SK-N-MC (cell line): ENCODE results near the gene YPEL3.

Source experiments
- EZH2 ChIP-seq: fragments of 200-600 bp; sonication (generic); IDR thresholded peaks from one replicate; pipeline ENCODE4 v1.6.1; 2017; ENCODE audit warnings: antibody characterized with exemption
- FOXP2 ChIP-seq: optimal IDR thresholded peaks from 2 replicates; pipeline ENCODE3; 2011; ENCODE audit warnings: mild to moderate bottlenecking, moderate library complexity; ENCODE audit not compliant: insufficient read depth; ENCODE audit errors: extremely low read length, control extremely low read depth
- POLR2AphosphoS5 ChIP-seq: IDR thresholded peaks from 2 replicates; pipeline ENCODE4 v1.6.1; 2012; ENCODE audit warnings: mild to moderate bottlenecking, low read depth, low read length, borderline replicate concordance

DNA sequence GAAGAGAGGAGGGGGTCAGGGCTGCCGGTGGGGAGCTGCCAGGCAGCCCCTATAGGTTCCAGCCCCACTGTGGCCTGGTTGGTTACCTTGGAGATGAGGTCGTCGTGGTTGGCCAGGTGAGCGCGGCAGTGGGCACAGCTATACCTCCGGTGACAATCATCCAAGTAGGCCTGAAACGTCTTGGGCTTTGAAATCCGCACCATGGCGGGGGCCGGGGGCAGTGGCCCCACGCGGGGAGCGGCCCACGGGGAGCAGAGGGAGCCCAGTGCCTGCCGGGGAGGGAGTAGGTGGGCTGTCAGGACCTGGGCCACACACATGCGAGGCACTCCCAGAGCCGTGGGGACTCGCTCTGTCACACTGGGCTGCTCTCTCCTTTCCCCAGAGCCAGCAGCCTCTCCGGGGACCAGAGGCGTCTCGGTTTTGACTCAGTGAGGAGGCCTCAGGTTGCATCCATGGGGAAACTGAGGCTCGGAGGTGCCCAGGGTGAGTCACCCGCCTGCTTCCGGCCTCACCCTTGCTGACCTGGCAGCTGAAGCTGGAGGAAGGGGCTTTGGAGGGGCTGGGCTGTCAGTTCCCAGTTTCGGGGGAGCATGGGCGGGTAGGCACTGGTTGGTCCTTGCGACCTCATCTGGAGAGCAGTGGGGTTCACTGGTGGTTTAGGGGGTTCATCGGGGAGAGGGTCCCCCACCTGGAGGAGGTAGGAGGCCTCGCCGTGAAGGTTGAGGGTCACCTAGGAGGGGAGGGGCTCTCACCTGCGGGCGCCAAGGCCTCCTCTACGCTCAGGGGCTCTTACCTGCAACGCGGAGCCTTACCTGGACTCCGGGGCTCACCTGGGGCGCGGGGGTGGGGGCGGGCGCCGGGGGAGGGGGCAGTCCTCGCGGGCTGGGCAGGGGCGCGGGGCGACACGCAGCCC lies 591 bp downstream of the YPEL3 start:
- TF ChIP-seq POLR2AphosphoS5 (no peak), EZH2 (no peak), FOXP2 (no peak)
